A673 (cell line): ENCODE data around the gene MLH3. TPM values are rescaled to one million over a fixed set of nuclear protein-coding genes. Genes with fewer than 3 reads are reported as not detected.

Source experiments
- BruUV-seq: library from RNA; stranded (reverse); fragments of 400-500 nt; replicated peaks from 2 replicates; lab custom pipeline; 2021; lab: Mats Ljungman, UMichigan
- CTCF ChIA-PET: fragments of 300-600 bp; sonication (Branson Sonifier 250); formaldehyde crosslinking; loops from one replicate; lab custom pipeline; 2022; ENCODE audit warnings: antibody characterized with exemption; lab: Charles Lee
- POLR2A ChIA-PET: fragments of 300-600 bp; sonication (Branson Sonifier 250); formaldehyde crosslinking; loops from one replicate; lab custom pipeline; 2022; ENCODE audit warnings: antibody characterized with exemption; ENCODE audit not compliant: low non-redundant PET; lab: Charles Lee
- DNase-seq: peaks from one replicate; pipeline ENCODE4 v3.0.0-alpha.2; 2015; ENCODE audit warnings: low spot score
- H3K27ac ChIP-seq: fragments of 200-600 bp; sonication (generic); 2 replicates; pipeline ENCODE4 v1.5.1; 2016; ENCODE audit warnings: mixed run types, low read depth, mild to moderate bottlenecking, mixed read lengths, antibody characterized with exemption, low read length; ENCODE audit not compliant: poor library complexity, severe bottlenecking
- H3K27me3 ChIP-seq: fragments of 200-600 bp; sonication (generic); replicated peaks from 2 replicates; pipeline ENCODE4 v1.6.1; 2017; ENCODE audit warnings: mixed run types, low read depth, mild to moderate bottlenecking, mixed read lengths, antibody characterized with exemption, low read length; ENCODE audit not compliant: insufficient read depth, poor library complexity
- H3K36me3 ChIP-seq: fragments of 200-600 bp; sonication (generic); 2 replicates; pipeline ENCODE4 v1.6.1; 2016; ENCODE audit warnings: mixed run types, mild to moderate bottlenecking, mixed read lengths, antibody characterized with exemption, low read length; ENCODE audit not compliant: insufficient read depth, poor library complexity, severe bottlenecking
- H3K4me1 ChIP-seq: fragments of 200-600 bp; sonication (generic); 2 replicates; pipeline ENCODE4 v1.6.1; 2017; ENCODE audit warnings: mixed run types, mild to moderate bottlenecking, mixed read lengths, antibody characterized with exemption, low read length; ENCODE audit not compliant: insufficient read depth, poor library complexity, severe bottlenecking
- H3K4me3 ChIP-seq: fragments of 200-600 bp; sonication (generic); 2 replicates; pipeline ENCODE4 v1.5.1; 2016; ENCODE audit warnings: low read depth, mixed run types, mild to moderate bottlenecking, mixed read lengths, low read length; ENCODE audit not compliant: poor library complexity, severe bottlenecking
- H3K9me3 ChIP-seq: fragments of 200-600 bp; sonication (generic); 2 replicates; pipeline ENCODE4 v1.6.1; 2016; ENCODE audit warnings: mixed run types, low read depth, mild to moderate bottlenecking, mixed read lengths, antibody characterized with exemption, low read length; ENCODE audit not compliant: poor library complexity, severe bottlenecking
- CTCF ChIP-seq: fragments of 300-800, 200-600 bp; sonication (generic); conservative IDR thresholded peaks from 2 replicates; pipeline ENCODE4 v1.5.1; 2017; ENCODE audit warnings: low read depth, mild to moderate bottlenecking, antibody characterized with exemption, low read length, moderate library complexity, mixed read lengths
- EZH2 ChIP-seq: fragments of 200-600 bp; sonication (generic); IDR thresholded peaks from 2 replicates; pipeline ENCODE4 v1.6.1; 2017; ENCODE audit warnings: borderline replicate concordance, low read depth, mild to moderate bottlenecking, mixed read lengths, antibody characterized with exemption, low read length; ENCODE audit not compliant: poor library complexity, severe bottlenecking
- intact Hi-C: fragments of 100-400 bp; cut with micrococcal nuclease; formaldehyde crosslinking; loops from one replicate; pipeline ENCODE4 v1.10.0; 2022; ENCODE audit not compliant: unreplicated experiment
- total RNA-seq: library from RNA; stranded (reverse); gene quantifications from 2 replicates; pipeline ENCODE4 v1.2.3, GENCODE V29; 2021

Gene MLH3
- total RNA-seq, 1 experiment from 2014 or later, result 24.0 TPM

DNA sequence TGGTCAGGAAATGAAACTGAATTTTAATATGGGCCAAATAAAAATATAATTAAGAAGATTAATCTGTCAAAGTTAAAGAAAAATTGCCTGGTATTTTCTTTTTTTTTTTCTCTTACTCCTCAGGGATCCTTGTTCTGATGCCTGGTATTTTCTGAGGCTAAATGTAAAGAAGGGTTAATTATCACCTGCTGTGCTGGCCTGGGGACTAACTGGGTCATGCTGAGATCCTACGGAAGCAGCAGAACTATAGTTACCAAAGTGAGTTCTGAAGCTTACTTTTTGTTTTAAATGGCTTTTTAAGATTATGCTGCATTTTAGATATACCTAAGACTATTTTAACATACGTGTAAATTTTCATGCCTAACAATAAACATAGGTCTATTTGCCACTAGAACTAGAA lies 41.4 kb upstream of the MLH3 start:
- no peaks in the 10 kb centered on the region for H3K9me3 ChIP-seq
- CTCF ChIA-PET, result no interaction called here
- intact Hi-C loops, result loop anchor here (10.0 kb wide), 1 partner anchor 488 kb away; no protein-coding TSS in a partner anchor
- BruUV-seq, result no TSS peak
- H3K36me3 ChIP-seq, result peaks cover 44% of the 10 kb centered on the region
- POLR2A ChIA-PET, result no interaction called here
- H3K4me1 ChIP-seq, result no peaks in the 10 kb centered on the region
- no peak for DNase-seq
- no peaks in the 10 kb centered on the region for H3K27me3 ChIP-seq
- no peak overlapping the region for H3K4me3 ChIP-seq
- no peak overlapping the region for H3K27ac ChIP-seq
- TF ChIP-seq CTCF (no peak), EZH2 (no peak)

DNA sequence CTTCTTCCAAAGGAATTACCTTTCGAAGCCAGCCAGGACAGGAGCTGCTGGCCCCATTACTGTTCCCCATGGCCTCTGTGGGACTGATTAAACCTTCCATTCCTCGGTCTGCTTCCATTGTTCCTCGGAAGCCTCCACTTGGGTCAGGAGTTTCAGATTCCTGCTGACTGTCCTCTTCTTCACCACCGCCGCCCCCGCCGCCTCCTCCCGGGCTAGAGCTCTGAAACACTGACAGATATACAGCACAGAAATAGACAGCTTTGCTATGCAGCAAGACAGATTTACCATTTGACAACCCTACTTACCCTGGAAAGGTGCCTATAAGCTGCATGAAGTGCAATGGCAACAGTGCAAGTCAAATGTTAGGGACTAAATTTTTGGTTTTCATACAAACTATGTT lies 40.0 kb upstream of the MLH3 start:
- CTCF ChIA-PET, result interaction anchor here (1.1 kb wide), 1 partner anchor 185 kb away, joined by 4 read pairs; no protein-coding TSS in a partner anchor

GRCh38 chr14:75090353-75090752 lies 39.1 kb upstream of the MLH3 start:
- Histone ChIP-seq H3K27me3 (no peaks in the 10 kb centered on the region), H3K4me1 (no peaks in the 10 kb centered on the region), H3K9me3 (no peaks in the 10 kb centered on the region), H3K4me3 (no peak overlapping the region), H3K27ac (no peak overlapping the region), H3K36me3 (peaks cover 44% of the 10 kb centered on the region)
- DNase-seq, result no peak
- CTCF ChIA-PET, result no interaction called here
- BruUV-seq, result no TSS peak
- intact Hi-C loops, result loop anchor here (10.0 kb wide), 1 partner anchor 486 kb away; no protein-coding TSS in a partner anchor
- TF ChIP-seq CTCF (no peak), EZH2 (no peak)
- POLR2A ChIA-PET, result no interaction called here

More for the DNA sequence above, 40.0 kb upstream of the MLH3 start:
- H3K36me3 ChIP-seq, result peaks cover 50% of the 10 kb centered on the region
- no peaks in the 10 kb centered on the region for H3K27me3 ChIP-seq
- H3K4me3 ChIP-seq, result no peak overlapping the region
- no peak overlapping the region for H3K27ac ChIP-seq
- H3K9me3 ChIP-seq, result no peaks in the 10 kb centered on the region
- POLR2A ChIA-PET, result no interaction called here
- intact Hi-C loops, result loop anchor here (10.0 kb wide), 1 partner anchor 486 kb away; no protein-coding TSS in a partner anchor
- TF ChIP-seq EZH2 (no peak), CTCF (no peak)
- H3K4me1 ChIP-seq, result no peaks in the 10 kb centered on the region
- no peak for DNase-seq
- no TSS peak for BruUV-seq
